ENCODE data around the gene COX6B2. TPM values are rescaled to one million over a fixed set of nuclear protein-coding genes. Genes with fewer than 3 reads are reported as not detected.
A peak's percentile ranks its signal among the peaks of the same experiment; 100 is the strongest.

COX6B2 gene
- total and polyA plus RNA-seq, 2 donors (not counting 1 experiment from before 2014, with no cell fraction given): 0.14 to 0.17 TPM

- no peak for TF ChIP-seq EZH2 (IDR thresholded peaks at IDR 0.05; ENCODE audit: low read length, missing control alignments)
- TF ChIP-seq, protein P1, sequence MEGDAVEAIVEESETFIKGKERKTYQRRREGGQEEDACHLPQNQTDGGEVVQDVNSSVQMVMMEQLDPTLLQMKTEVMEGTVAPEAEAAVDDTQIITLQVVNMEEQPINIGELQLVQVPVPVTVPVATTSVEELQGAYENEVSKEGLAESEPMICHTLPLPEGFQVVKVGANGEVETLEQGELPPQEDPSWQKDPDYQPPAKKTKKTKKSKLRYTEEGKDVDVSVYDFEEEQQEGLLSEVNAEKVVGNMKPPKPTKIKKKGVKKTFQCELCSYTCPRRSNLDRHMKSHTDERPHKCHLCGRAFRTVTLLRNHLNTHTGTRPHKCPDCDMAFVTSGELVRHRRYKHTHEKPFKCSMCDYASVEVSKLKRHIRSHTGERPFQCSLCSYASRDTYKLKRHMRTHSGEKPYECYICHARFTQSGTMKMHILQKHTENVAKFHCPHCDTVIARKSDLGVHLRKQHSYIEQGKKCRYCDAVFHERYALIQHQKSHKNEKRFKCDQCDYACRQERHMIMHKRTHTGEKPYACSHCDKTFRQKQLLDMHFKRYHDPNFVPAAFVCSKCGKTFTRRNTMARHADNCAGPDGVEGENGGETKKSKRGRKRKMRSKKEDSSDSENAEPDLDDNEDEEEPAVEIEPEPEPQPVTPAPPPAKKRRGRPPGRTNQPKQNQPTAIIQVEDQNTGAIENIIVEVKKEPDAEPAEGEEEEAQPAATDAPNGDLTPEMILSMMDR (conservative IDR thresholded peaks at IDR 0.05 in 1 of 2, IDR thresholded peaks at IDR 0.05 in 1 of 2; ENCODE audit: low read depth in 1 of 2, low read length in 2 of 2): no peak
- H2AFZ ChIP-seq (ENCODE audit: low read length): no peak within 1 kb of the TSS
- H3K9me3 ChIP-seq (ENCODE audit: control insufficient read depth, insufficient read depth, low read depth, low read length): no peaks in the 10 kb centered on the region
- H3K36me3 ChIP-seq (ENCODE audit: control insufficient read depth, insufficient read depth, low read length): no peaks in the 10 kb centered on the region
- H3K27ac ChIP-seq (ENCODE audit: insufficient read depth, low read length): no peak within 1 kb of the TSS
- H3K4me1 ChIP-seq (ENCODE audit: control insufficient read depth, extremely low read depth, insufficient read depth, low read length): peaks cover 5% of the 10 kb centered on the region
- no peak for DNase-seq (ENCODE audit: low read depth in 2 of 2)
- H3K79me2 ChIP-seq (ENCODE audit: control insufficient read depth, insufficient read depth, low read length): no peaks in the 10 kb centered on the region
- no peak within 1 kb of the TSS for H3K4me3 ChIP-seq (replicated peaks in 1 of 4; ENCODE audit: control extremely low read depth in 1 of 4, insufficient read depth in 1 of 4, low read depth in 3 of 4, low read length in 4 of 4)
- no peak within 1 kb of the TSS for H3K9ac ChIP-seq (ENCODE audit: insufficient read depth, low read length)
- H3K4me2 ChIP-seq (ENCODE audit: extremely low read depth, insufficient read depth, low read length): no peak within 1 kb of the TSS
- no peaks in the 10 kb centered on the region for H4K20me1 ChIP-seq (ENCODE audit: control insufficient read depth, extremely low read depth, insufficient read depth, low read length)
- no peaks in the 10 kb centered on the region for H3K27me3 ChIP-seq (ENCODE audit: control insufficient read depth, insufficient read depth, low read length)
Measured at GRCh38 chr19:55376241-55376933, 21.9 kb upstream of the COX6B2 start, which contains the start of gene TMEM190. Gene TMEM190 (plus strand): TSS chr19:55376826. CDS start chr19:55376854, 28 bp downstream.

- H3K9ac ChIP-seq (ENCODE audit: insufficient read depth, low read length): peak overlapping the region; percentile 46
- H2AFZ ChIP-seq (ENCODE audit: low read length): peak overlapping the region; percentile 41
- H3K9me3 ChIP-seq (ENCODE audit: control insufficient read depth, insufficient read depth, low read depth, low read length): no peaks in the 10 kb centered on the region
Measured at GRCh38 chr19:55373993-55374757, 19.7 kb upstream of the COX6B2 start.

More at GRCh38 chr19:55373993-55374757, 19.7 kb upstream of the COX6B2 start:
- H3K4me3 ChIP-seq (replicated peaks in 1 of 4; ENCODE audit: control extremely low read depth in 1 of 4, insufficient read depth in 1 of 4, low read depth in 3 of 4, low read length in 4 of 4): no peak overlapping the region
- H3K27me3 ChIP-seq (ENCODE audit: control insufficient read depth, insufficient read depth, low read length): no peaks in the 10 kb centered on the region
- H4K20me1 ChIP-seq (ENCODE audit: control insufficient read depth, extremely low read depth, insufficient read depth, low read length): no peaks in the 10 kb centered on the region
- DNase-seq (ENCODE audit: low read depth in 2 of 2): peak; percentile 35 to 52
- TF ChIP-seq, protein P1 (conservative IDR thresholded peaks at IDR 0.05 in 1 of 2, IDR thresholded peaks at IDR 0.05 in 1 of 2; ENCODE audit: low read depth in 1 of 2, low read length in 2 of 2): no peak
- no peak for TF ChIP-seq EZH2 (IDR thresholded peaks at IDR 0.05; ENCODE audit: low read length, missing control alignments)
- no peak overlapping the region for H3K27ac ChIP-seq (ENCODE audit: insufficient read depth, low read length)
- no peak overlapping the region for H3K4me2 ChIP-seq (ENCODE audit: extremely low read depth, insufficient read depth, low read length)
- H3K4me1 ChIP-seq (ENCODE audit: control insufficient read depth, extremely low read depth, insufficient read depth, low read length): peaks cover 9% of the 10 kb centered on the region
- H3K36me3 ChIP-seq (ENCODE audit: control insufficient read depth, insufficient read depth, low read length): no peaks in the 10 kb centered on the region
- H3K79me2 ChIP-seq (ENCODE audit: control insufficient read depth, insufficient read depth, low read length): no peaks in the 10 kb centered on the region
